Gastrocnemius medialis (tissue), 4 donors: Measurements from ENCODE around the gene ARID1B.

Experiments used
- CTCF ChIP-seq, 5 experiments: fragments of 450-650 bp in 3 of 5; fragments of 200-600 bp in 2 of 5; sonication (generic) in 2 of 5; IDR thresholded peaks in 4 of 5; conservative IDR thresholded peaks in 1 of 5; 1 replicate in 4 of 5; 2 replicates in 1 of 5; pipeline ENCODE4 v1.5.1; 2016 to 2019; ENCODE audit warnings: antibody characterized with exemption in 5 of 5, mild to moderate bottlenecking in 3 of 5, moderate library complexity in 3 of 5
- POLR2A ChIP-seq, 2 donors: fragments of 450-650 bp; IDR thresholded peaks; one replicate each; pipeline ENCODE4 v1.6.1; 2017; ENCODE audit warnings: antibody characterized with exemption in 2 of 2, mild to moderate bottlenecking in 2 of 2, moderate library complexity in 2 of 2

- TF ChIP-seq POLR2A (IDR thresholded peaks at IDR 0.05) (no peak), CTCF (IDR thresholded peaks at IDR 0.05 in 4 of 5, conservative IDR thresholded peaks at IDR 0.05 in 1 of 5) (no peak)
Observed at GRCh38 chr6:156795825-156796224, 18.6 kb downstream of the ARID1B start.
